ENCODE measurements around the gene IL1RAPL1.

- TF ChIP-seq CTCF (IDR thresholded peaks at IDR 0.05 in 4 of 5, conservative IDR thresholded peaks at IDR 0.05 in 1 of 5) (no peak), POLR2A (IDR thresholded peaks at IDR 0.05) (no peak)
Measured at GRCh38 chrX:29724316-29724715, 1137.1 kb downstream of the IL1RAPL1 start.

All from gastrocnemius medialis (tissue), 4 donors.